HG03280 (cell line): ENCODE results near the gene TACO1.

Source experiments
- ATAC-seq: cut with Tn5 transposase; IDR thresholded peaks from one replicate; pipeline ENCODE4 v1.9.1; 2021; ENCODE audit warnings: mild to moderate bottlenecking, moderate library complexity; ENCODE audit not compliant: unreplicated experiment

Gene TACO1

DNA sequence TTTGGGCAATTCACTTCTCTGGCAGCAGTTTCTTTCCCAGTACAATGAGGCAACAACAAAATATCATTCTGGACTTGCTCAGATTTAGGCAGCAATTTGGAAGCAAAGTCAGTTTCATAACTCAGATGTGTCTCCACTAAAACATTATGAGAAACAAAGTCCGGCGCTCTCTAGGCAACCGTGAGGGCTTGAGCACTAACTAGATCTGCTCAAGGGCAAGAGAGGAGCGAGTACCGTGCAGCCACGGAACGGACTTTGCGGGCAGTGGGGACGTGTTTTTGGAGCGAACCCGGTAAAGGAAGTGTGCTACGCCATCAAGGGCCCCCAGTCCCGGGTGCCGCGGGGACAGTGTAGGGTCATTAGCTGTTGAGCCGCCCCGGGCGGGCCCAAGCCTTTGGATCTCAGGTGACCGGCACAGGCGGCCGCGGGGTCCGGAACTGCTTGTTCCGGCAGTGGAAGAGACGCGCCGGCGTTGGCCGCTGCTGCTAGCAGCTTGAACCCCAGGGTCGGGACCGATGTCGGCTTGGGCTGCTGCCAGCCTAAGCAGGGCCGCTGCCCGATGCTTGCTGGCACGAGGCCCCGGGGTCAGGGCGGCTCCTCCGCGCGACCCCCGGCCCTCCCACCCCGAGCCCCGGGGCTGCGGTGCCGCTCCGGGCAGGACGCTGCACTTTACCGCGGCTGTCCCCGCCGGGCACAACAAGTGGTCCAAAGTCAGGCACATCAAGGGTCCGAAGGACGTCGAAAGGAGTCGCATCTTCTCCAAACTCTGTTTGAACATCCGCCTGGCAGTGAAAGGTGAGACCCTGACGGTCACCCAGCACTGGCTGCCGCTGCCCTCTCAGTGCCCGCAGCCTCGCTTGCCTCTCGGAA, at the start of gene TACO1:
Gene TACO1 (plus strand): TSS at position 327 of the 870 bp plus-strand sequence. CDS start 189 bp downstream, at position 516.
- peak; percentile 84 for ATAC-seq

DNA sequence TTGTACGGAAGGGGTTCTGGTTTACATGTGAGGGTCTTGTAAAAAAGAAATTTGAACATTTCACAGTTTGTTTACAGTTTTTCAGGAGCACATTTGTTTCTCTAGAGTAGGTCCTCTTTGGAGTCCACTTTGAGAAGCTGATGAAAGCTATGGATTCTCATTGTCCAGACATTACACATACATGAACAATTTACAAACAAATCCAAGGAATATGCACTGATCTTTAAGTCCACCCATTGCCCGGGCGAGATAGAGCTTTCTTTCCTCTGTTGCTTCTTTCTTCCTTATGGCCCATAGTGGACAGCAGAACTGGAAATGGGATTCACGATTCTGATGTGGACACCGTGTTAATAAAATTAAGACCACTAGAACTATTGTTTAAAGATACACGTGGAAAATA, 48.5 kb upstream of the TACO1 start:
- ATAC-seq: no peak

DNA sequence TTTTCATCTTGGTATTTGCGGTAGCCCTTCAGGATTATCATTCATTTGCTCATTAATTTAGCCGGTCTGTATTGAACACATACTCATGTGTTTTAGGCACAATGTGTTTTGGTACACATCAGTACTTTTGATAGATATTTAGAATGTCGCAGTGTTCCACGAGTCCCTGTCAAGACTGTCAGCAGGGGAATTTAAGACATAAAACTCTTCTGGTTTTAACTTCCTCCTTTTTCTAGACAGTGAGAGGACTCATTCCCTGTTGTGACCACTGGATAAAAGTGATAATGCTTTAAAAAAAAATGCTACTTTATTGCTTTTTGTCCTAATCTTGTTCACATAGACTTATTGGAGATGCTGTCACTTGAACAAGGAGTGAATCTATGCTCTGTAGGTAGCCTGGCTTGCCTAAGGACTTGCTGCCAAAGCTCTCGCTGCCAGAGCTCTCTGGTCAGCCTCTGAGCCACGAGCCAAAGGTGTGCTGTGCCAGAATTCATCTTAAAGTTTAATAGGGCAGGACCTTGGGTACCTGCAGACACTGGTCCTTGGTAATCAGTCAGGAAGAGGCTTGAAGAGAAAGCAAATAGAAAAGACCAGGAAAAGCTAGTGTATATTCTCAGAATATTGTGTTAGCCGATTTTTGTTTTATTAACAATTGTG, 45.1 kb upstream of the TACO1 start:
- no peak for ATAC-seq

DNA sequence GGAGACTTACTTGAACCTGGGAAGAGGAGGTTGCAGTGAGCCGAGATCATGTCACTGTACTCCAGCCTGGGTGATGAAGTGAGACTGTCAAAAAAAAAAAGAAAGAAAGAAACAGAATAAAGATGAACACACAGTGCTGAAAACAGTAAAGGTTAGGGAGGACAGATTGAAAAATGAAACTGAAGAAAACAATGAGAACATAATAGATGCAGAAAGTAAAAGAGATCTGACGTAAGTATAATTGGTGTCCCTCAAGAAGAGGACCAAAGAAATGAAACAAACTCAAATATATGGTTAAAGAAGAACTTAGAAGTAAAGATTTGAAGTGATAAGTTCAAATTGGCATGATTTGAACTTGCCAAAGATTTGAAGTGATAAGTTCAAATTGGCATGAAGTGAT, 43.3 kb upstream of the TACO1 start:
- no peak for ATAC-seq

DNA sequence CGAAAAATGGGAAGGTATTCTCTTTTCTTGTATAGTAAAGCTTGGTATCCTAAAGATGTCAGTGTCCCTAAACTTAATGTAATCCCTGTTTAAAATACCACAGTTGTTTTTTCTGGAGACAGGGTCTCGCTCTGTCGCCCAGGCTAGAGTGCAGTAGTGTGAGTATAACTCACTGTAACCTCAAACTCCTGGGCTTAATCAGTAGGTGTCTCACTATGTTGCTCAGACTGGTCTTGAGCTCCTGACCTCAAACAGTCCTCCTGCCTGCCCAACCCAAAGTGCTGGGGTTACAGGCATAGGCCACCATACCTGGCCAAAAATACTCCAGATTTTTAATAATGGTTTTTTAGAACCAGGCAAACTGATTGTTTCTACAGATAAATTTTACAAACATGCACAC, 42.3 kb upstream of the TACO1 start:
- no peak for ATAC-seq

DNA sequence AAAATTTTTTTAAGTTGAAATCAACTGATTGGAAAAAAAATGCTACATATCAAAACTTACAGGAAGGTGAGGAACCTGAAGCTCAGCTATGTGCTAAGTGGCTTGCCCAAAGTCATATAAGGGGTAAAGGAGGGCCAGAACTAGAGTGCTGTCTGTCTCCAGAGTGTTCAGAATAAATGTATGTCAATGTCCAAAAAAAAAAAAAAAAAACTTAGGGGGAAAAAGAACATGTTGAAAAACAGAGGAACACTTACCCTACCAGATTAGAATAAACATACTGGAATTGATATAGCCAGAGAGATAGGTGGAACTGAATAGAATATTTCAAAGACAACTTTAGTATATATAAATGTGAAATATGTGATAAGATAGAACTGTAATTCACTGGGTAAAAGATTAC, 38.9 kb upstream of the TACO1 start:
- no peak for ATAC-seq

DNA sequence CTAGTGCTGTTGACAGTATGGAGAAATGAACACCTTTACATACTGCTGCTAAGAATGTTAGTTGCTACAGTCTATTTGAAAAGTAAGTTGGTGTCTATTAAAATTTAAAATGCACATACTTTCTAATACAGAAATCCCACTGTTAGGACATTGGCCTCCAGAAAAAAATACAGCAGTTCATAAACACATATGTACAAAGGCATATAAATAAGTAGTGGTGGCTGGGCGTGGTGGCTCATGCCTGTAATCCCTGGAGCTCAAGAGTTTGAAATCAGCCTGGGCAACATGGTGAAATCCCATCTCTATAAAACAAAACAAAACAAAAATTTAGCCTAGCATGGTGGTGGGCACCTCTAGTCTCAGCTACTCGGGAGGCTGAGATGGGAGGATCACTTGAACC, 37.4 kb upstream of the TACO1 start:
- no peak for ATAC-seq

DNA sequence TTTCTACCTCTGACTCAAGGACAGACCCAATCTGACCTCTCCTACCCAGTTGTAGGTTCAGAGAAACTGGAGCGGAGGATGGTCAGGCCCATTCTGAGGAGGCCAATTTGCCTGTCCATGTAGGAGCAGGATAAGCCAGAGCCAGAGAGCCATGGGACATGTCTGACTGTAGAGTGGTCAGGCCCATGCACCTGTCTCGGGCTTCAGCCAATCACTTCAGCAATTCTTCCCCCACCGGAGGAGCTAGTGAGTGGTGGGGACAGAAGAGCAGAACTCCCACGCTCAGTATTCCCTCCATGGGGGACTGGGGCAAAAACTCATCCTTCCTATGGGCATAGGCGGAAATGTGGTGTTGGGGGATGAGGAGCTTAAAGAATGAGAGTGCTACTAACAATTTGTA, 36.1 kb upstream of the TACO1 start:
- no peak for ATAC-seq

DNA sequence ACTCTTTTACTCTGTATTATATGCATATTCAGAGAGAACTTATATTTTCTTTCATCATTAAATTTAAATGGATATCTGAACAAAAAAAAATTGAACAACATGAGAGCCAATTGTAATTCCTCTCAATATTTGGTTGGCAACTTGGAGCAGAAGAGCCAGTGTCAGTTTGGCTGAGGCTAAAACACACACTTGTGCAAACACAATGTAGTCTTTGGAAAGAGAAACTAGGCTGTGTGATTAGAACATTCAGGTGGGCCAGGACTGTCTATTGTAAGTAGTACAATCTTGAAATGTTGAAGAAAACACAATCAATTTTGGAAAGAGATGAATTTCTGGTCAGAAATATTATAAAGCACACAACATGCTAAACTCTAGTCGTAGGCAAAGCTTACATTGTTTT, 33.5 kb upstream of the TACO1 start:
- ATAC-seq: no peak

DNA sequence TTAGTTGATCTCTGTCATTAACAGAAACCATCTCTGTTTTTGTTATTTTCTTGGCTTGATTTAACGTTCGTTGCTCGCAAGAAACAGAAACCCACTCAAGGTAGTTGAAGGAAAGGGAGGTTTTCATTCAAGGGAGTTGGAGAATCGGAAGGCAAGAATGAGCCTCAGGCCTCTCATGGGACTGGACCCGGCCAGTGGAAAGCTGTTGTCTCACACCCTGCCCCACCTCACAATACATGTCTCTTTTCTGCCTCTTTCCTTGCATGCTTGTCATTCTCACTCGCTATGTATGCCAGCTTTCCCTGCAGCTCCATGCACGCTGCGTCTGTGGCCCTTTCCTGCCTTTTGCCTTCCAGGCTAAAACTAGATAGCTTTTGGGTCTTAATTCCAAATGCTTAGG, 32.1 kb upstream of the TACO1 start:
- no peak for ATAC-seq

DNA sequence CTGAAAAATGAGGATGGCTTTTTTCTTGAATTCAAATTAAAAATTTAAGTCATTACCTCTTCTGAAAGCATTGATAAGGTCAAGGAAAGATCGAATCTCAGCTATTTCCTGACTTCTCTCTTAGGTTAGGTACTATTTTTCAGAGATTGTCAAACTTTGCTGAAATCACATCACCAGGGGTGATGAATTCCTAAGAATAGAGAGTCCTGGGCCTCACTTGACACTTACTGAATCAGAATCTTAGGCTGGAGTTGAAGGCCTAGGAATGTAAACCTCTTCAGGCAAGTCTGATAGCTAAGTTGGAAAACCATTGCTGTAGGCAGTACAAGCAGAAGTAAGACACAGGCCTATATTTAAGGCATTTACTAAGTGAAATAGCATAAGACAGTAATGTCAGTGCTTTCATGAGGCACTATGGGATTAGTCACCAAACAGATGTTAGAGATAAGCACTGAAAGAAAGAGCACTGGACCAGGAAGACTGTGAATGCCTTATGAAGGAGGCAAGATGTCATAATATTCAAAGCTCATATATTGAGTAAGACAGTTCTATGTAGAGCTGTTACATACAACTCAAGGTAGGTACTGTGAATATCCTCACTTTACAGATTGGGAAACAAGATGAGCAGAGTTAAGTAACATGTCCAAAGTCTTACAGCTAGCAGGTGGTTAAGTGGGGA, 28.9 kb upstream of the TACO1 start:
- no peak for ATAC-seq

DNA sequence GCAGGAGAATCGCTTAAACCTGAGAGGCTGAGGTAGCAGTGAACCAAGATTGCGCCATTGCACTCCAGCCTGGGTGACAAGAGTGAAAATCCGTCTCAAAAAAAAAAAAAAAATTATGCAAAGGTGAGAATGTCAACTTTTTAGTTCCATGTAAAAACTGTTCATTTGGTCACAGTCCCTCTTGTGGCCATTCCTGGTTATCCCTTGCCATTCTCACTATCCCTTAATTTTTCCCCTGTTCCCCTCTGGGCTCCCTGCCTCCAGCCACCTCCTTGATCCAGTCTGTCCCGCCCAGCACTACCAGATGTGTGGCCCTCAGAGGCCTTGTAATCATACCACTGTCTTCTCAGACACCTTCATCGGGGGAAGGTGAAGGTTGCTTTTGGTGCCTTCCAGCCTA, 27.1 kb upstream of the TACO1 start:
- no peak for ATAC-seq

DNA sequence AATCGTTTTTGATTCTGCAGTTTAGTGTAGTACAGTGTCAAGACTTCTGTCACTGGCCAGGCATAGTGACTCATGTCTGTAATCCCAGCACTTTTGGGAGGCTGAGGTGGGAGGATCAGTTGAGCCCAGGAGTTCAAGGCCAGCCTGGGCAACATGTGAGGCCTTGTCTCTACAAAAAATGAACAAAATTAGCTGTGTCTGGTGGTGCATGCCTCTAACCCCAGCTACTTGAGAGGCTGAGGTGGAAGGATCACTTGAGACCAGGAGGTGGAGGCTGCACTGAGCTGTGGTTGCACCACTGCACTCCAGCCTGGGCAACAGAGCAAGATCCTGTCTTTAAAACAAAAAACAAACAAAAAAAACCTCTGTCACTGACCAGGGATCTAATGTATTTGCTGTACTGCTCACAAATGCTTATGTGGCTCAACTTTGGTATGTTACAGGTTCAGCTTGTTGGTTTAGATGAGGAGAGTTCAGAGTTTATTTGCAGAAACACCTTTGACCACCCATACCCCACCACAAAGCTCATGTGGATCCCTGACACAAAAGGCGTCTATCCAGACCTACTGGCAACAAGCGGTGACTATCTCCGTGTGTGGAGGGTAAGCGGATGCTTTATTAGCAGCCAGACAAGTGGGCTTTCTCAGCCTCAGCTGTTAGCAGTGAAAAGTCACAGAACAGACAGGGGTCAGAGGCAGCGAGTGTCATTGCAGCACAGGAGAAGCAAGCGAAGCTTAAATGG, 22.5 kb upstream of the TACO1 start:
- ATAC-seq: no peak

DNA sequence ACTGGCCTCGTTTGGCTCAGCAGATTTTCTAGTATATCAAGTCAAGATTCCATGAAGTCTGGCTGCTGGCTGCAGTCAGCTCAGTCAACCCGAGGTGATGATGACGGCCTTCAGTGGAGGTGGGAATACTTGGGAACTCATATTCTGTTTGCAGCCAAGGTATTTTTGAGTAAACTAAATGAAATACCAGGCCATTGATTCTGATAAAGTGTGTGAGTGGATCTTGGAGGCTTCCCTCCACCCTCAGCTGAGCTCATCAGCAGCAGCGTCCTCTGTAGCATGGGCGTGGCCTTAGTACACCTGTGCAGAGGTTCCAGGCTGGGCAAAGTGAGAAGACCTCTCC, 22.0 kb upstream of the TACO1 start:
- no peak for ATAC-seq

DNA sequence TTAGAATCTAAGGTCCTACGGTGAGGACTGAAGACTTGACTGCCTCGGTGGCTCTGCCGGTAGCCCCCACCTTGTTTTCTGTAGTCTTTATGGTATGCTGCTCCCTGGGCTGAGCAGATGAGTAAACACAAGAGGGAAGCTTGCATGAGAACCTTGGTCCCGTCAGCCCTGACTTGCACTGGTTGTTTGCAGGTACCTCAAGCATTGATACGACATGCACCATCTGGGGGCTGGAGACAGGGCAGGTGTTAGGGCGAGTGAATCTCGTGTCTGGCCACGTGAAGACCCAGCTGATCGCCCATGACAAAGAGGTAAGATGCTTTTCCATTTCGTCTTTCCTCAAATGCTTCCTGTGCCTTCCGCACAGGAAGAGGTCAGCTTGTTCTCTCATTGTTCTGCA, 21.1 kb upstream of the TACO1 start:
- ATAC-seq: no peak

DNA sequence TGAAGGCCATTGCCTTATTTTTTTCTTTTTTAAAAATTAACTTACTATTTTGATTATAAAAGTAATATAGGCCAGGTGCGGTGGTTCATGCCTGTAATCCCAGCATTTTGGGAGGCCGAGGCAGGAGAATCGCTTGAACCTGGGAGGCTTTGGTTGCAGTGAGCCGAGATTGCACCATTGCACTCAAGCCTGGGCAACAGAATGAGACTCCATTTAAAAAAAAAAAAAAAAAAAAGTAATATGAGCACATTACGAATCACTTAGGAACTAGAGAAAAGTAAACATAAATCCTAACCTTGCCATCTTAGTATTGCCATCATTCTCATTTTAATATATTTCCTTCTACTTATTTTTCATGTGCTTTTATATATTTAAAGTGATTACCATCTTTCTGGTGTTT, 12.9 kb upstream of the TACO1 start:
- no peak for ATAC-seq

DNA sequence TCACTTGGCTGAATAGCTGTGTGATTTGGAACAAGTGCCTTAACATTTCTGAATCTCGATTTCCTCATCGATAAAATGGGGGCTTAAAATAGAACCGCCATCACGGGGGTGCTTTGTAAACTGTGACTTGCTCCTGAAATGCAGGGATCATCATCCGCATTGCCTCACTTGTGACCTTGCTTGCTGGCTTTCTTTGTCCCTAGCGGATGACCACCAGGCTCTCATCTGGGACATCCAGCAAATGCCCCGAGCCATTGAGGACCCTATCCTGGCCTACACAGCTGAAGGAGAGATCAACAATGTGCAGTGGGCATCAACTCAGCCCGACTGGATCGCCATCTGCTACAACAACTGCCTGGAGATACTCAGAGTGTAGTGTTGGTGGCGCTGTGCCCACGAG, 11.9 kb upstream of the TACO1 start:
- ATAC-seq: no peak

DNA sequence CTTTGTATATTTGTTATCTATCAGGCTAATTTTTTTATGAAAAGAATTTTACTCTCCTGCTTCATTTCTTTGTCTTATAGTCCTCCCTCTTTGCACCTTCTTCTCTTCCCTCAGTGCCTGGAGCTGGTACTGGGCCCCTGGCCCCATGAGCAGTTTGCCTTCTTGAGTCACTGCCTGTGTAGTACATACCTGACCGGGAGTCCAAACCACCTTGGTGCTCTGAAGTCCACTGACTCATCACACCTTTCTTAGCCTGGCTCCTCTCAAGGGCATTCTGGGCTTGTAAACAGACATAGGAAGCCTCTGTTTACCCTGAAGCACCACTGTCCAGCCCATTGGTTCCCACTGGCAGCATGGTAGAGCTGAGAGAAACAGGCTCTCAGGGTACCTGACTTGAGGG, 11.0 kb upstream of the TACO1 start:
- no peak for ATAC-seq

DNA sequence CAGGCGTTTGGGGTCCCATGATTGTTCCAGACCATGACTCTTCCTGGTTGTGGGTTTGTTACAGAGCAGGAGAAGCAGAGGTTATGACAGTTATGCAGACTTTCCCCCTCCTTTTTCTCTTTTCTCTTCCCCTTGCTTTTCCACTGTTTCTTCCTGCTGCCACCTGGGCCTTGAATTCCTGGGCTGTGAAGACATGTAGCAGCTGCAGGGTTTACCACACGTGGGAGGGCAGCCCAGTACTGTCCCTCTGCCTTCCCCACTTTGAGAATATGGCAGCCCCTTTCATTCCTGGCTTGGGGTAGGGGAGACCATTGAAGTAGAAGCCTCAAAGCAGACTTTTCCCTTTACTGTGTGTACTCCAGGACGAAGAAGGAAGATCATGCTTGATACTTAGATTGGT, 7.9 kb upstream of the TACO1 start:
- no peak for ATAC-seq

DNA sequence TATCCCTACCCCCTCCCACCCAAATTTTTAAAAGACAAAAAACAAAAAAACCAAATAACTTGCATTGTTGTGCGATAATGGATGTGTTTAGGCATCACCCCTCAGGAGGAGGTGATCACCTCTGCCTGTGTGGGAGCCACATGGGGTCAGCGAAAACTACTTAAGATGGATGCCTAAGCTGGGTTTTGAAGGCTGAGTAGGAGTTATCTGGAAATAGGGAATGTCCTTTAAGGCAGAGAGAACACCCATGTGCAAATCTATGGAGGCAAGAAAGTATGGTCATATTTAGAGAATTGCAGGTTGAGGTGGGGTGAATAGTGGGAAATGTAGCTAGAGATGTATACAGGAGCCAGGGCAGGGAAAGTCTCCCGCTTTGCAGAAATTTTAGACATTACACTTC, 5.6 kb upstream of the TACO1 start:
- ATAC-seq: no peak

DNA sequence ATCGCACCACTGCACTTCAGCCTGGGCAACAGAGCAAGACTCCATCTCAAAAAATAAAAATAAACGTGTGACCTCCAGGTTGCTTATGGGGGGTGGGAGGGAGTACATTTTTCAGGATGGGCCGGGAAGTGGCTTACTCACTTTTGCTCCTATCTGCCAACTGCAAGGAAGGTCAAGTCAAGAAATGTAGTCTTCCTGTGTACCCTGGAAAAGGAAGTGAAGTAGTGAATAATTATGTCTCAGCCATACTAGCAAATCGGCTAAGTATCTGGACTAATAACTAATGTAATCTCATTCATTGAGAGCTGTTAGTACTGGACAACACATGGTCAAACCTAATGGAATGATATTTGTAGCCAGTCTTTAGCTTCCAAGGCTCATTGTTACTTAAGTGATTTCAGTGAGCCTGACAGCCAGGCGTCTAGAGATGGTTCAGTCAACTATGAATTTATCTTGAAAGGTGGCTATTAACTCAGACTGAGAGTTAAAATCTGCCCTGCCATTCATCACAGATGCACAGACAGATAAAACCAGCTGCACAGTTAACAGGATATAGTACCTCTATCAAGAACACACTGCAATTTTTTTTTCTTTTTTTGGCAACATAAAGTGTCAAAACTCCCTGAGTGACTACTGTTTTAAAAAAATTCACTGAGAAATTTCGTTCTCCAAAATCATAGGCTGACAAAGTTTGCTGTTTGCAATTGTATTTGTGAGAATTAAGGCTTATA, 3.7 kb upstream of the TACO1 start:
- ATAC-seq: no peak
